MM.1S (cell line): ENCODE data around the gene MS4A14.

Experiments used
- CTCF ChIP-seq: fragments of 300-600 bp; sonication (generic); IDR thresholded peaks from 2 replicates; pipeline ENCODE4 v1.5.1; 2016; ENCODE audit warnings: antibody characterized with exemption, low read length, mixed read lengths
- EZH2 ChIP-seq: fragments of 300-600 bp; sonication (generic); optimal IDR thresholded peaks from 2 replicates; pipeline ENCODE3; 2017; ENCODE audit warnings: low read depth, mild to moderate bottlenecking, antibody characterized with exemption, low read length, mixed read lengths

GRCh38 chr11:60370252-60370810 is 25.9 kb upstream of the MS4A14 start:
- no peak for TF ChIP-seq CTCF
- TF ChIP-seq EZH2, result no peak
